Omental fat pad (tissue), 4 donors: ENCODE data around the gene GPSM1. TPM values are rescaled to one million over a fixed set of nuclear protein-coding genes. Genes with fewer than 3 reads are reported as not detected.
A peak's percentile ranks its signal among the peaks of the same experiment; 100 is the strongest.

ENCODE experiments used
- ATAC-seq: fragments of 150-250 bp; one replicate; pipeline ENCODE4 v1.9.1; 2016; ENCODE audit warnings: mild to moderate bottlenecking, moderate library complexity; ENCODE audit not compliant: low FRiP score
- DNase-seq: peaks from one replicate; pipeline ENCODE4 v3.0.0-alpha.2; 2019; ENCODE audit warnings: low spot score
- CTCF ChIP-seq, 3 donors: fragments of 450-650 bp; IDR thresholded peaks; one replicate each; pipeline ENCODE4 v1.5.1; 2016 to 2017; ENCODE audit warnings: antibody characterized with exemption in 3 of 3, mild to moderate bottlenecking in 3 of 3, moderate library complexity in 2 of 3
- total RNA-seq, 4 donors: library from RNA; depleted of rRNA; stranded (reverse); fragments of >200 nt; gene quantifications; one replicate each; pipeline ENCODE4 v1.1.0, GENCODE V29; 2016

The GPSM1 gene
- total RNA-seq, 4 donors from 2014 or later = 5.0 to 20.5 (median 7.3) TPM

GRCh38 chr9:136399176-136400037 lies 72.1 kb downstream of the GPSM1 start:
- TF ChIP-seq CTCF (IDR thresholded peaks at IDR 0.05) = no peak
- peak; percentile 29 for ATAC-seq

GRCh38 chr9:136400038-136400834 lies 72.9 kb downstream of the GPSM1 start, which contains the start of gene SNAPC4:
TSS of gene SNAPC4 (minus strand) at chr9:136400170. CDS start at chr9:136398428, 1,742 bp downstream.
- DNase-seq (peak; percentile 60), ATAC-seq (peak; percentile 86)
- TF ChIP-seq CTCF (IDR thresholded peaks at IDR 0.05) = peak in 1 of 3 donors; percentile 77

More at GRCh38 chr9:136399176-136400037, 72.1 kb downstream of the GPSM1 start:
- DNase-seq = no peak

GRCh38 chr9:136401173-136401922 lies 74.0 kb downstream of the GPSM1 start:
- TF ChIP-seq CTCF (IDR thresholded peaks at IDR 0.05) = no peak
- ATAC-seq (no peak), DNase-seq (no peak)

DNA sequence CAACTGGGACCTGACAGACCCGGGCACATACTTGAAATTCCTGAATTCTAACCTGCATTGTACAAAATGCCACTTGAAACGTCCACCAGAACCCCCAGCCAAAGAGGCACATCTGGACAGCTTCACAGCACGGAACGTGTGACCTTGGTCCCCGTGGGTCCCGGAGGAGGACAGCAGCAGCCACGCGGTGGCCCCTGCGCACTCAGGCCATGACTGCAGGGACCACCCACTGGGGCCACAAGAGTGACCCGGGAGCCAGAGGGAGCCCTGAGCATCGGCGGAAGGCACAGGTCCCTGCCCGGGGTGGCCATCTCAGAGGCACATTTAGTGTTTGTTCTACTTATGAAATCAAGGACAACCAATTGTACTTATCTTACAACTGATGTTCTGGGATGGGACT lies 74.7 kb downstream of the GPSM1 start:
- ATAC-seq (no peak), DNase-seq (no peak)
- TF ChIP-seq CTCF (IDR thresholded peaks at IDR 0.05) = no peak

DNA sequence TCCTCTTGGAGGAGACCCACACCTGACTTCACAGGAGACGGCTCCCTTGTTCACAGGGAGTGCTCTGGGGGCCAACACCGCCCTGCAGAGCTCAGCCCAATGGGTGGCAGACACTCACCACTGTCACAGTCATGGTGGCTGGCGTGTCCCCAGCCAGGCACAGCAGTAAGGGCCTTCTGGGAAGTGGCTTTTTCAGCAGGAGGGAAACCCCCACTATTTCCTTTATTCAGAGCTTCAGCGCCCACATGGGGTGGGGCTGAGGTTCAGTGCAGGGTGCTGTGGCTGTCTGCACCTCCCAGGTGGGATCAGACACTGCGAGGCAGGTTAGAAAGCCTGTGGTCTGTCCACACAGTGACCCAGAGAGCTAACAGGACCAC lies 76.2 kb downstream of the GPSM1 start:
- no peak for DNase-seq
- no peak for ATAC-seq
- no peak for TF ChIP-seq CTCF (IDR thresholded peaks at IDR 0.05)

DNA sequence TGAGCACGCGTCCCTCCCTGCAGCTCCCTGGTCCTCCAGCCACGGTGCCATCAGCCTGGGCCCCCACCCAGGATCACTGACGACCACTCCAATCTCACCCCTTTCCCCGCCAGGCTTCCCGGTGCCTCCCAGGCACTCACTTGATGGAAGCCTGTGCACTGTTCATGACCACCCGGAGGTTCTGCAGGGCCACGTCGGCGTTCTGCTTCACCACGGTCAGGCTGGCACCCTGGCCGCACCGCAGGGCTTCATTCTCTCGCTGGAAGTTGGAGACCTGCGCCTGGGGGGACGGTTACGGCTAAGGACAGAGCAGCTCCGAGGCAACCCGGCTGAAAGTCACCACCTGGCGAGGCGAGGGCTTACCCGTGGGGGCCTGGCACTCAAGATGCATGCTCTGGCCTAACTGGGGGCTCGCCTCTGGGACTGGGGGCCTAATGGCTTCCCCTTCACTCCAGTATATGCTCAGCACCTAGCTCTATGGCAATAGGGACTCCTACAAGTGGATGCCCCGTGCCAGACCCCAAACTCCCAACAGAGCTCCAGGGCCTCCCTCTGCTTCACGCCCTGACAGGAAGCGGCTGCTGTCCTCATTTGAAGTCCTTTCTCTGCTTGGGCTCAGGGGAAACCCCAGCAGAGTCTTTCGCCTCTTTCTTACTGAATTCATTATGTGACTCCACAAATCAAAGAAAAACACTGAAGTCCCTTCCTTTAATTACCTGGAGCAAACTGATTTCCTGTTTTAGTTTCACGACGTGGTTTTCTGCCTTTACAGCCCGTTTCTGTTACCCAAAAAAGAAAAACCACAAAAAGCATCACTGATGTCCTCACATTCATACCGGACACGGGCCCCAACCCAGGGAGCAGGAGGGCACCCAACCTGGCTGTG lies 76.8 kb downstream of the GPSM1 start:
- ATAC-seq (no peak), DNase-seq (no peak)
- TF ChIP-seq CTCF (IDR thresholded peaks at IDR 0.05) = no peak
